Measurements from ENCODE around the gene RFWD3. TPM values are rescaled to one million over a fixed set of nuclear protein-coding genes. Genes with fewer than 3 reads are reported as not detected.

Gene RFWD3
- total RNA-seq, 2 donors from 2014 or later: 2.9 to 9.7 TPM

GRCh38 chr16:74596586-74596985 is 70.1 kb downstream of the RFWD3 start:
- Histone ChIP-seq H3K36me3 (no peaks in the 10 kb centered on the region), H3K27me3 (no peaks in the 10 kb centered on the region), H3K27ac (no peak overlapping the region), H3K4me1 (peaks cover 0 to 16% of the 10 kb centered on the region in 2 donors), H3K9me3 (no peaks in the 10 kb centered on the region), H3K4me3 (no peak overlapping the region)
- no peak for DNase-seq (ENCODE audit: low spot score)
- TF ChIP-seq CTCF (IDR thresholded peaks at IDR 0.05): no peak

- no peak overlapping the region for H3K4me3 ChIP-seq
- DNase-seq (ENCODE audit: low spot score): no peak
- no peaks in the 10 kb centered on the region for H3K9me3 ChIP-seq
- H3K27ac ChIP-seq: no peak overlapping the region
- H3K4me1 ChIP-seq: peaks cover 0 to 9% of the 10 kb centered on the region in 2 donors
- no peaks in the 10 kb centered on the region for H3K27me3 ChIP-seq
- no peaks in the 10 kb centered on the region for H3K36me3 ChIP-seq
- TF ChIP-seq CTCF (IDR thresholded peaks at IDR 0.05): no peak
Observed at GRCh38 chr16:74592847-74593246, 73.8 kb downstream of the RFWD3 start.

- no peak overlapping the region for H3K27ac ChIP-seq
Observed at GRCh38 chr16:74591876-74592650, 74.6 kb downstream of the RFWD3 start.

GRCh38 chr16:74586948-74587347 is 79.7 kb downstream of the RFWD3 start:
- no peaks in the 10 kb centered on the region for H3K36me3 ChIP-seq
- DNase-seq (ENCODE audit: low spot score): no peak
- no peak for TF ChIP-seq CTCF (IDR thresholded peaks at IDR 0.05)
- no peaks in the 10 kb centered on the region for H3K4me1 ChIP-seq
- H3K9me3 ChIP-seq: no peaks in the 10 kb centered on the region
- no peak overlapping the region for H3K4me3 ChIP-seq
- H3K27me3 ChIP-seq: no peaks in the 10 kb centered on the region
- no peak overlapping the region for H3K27ac ChIP-seq

More at GRCh38 chr16:74591876-74592650, 74.6 kb downstream of the RFWD3 start:
- Histone ChIP-seq H3K36me3 (no peaks in the 10 kb centered on the region), H3K4me3 (no peak overlapping the region), H3K9me3 (no peaks in the 10 kb centered on the region), H3K27me3 (no peaks in the 10 kb centered on the region), H3K4me1 (peaks cover 0 to 9% of the 10 kb centered on the region in 2 donors)
- TF ChIP-seq CTCF (IDR thresholded peaks at IDR 0.05): no peak
- no peak for DNase-seq (ENCODE audit: low spot score)

GRCh38 chr16:74585846-74586443 is 80.7 kb downstream of the RFWD3 start:
- no peak for TF ChIP-seq CTCF (IDR thresholded peaks at IDR 0.05)
- Histone ChIP-seq H3K27me3 (no peaks in the 10 kb centered on the region), H3K36me3 (no peaks in the 10 kb centered on the region), H3K27ac (no peak overlapping the region), H3K9me3 (no peaks in the 10 kb centered on the region), H3K4me3 (no peak overlapping the region), H3K4me1 (peaks cover 0 to 2% of the 10 kb centered on the region in 2 donors)
- DNase-seq (ENCODE audit: low spot score): no peak

All from right atrium auricular region (tissue), 2 donors.